ENCODE measurements around the gene P2RY8.
A peak's percentile ranks its signal among the peaks of the same experiment; 100 is the strongest.
"Not testable (repeated sequence)": the region's sequence is repeated elsewhere in the genome, so short reads cannot be mapped to it uniquely, and the experiment has no call there.

P2RY8 gene

DNA sequence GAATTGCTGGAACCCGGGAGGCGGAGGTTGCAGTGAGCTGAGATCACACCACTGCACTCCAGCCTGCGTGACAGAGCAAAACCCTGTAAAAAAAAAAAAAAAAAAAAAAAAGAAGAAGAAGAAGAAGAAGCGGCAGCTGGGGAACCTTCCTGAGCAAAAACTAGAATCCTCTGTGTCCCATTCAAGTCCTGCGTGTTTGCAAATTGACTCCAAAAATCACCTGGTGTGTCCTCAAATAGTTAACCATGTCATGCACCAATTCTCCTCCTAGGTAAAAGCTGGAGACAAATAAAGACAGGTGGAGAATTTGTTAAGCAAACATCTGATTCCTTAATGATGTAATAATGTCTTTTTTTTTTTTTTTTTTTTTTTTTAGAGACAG is 52.4 kb downstream of the P2RY8 start:
- no peak for DNase-seq

DNA sequence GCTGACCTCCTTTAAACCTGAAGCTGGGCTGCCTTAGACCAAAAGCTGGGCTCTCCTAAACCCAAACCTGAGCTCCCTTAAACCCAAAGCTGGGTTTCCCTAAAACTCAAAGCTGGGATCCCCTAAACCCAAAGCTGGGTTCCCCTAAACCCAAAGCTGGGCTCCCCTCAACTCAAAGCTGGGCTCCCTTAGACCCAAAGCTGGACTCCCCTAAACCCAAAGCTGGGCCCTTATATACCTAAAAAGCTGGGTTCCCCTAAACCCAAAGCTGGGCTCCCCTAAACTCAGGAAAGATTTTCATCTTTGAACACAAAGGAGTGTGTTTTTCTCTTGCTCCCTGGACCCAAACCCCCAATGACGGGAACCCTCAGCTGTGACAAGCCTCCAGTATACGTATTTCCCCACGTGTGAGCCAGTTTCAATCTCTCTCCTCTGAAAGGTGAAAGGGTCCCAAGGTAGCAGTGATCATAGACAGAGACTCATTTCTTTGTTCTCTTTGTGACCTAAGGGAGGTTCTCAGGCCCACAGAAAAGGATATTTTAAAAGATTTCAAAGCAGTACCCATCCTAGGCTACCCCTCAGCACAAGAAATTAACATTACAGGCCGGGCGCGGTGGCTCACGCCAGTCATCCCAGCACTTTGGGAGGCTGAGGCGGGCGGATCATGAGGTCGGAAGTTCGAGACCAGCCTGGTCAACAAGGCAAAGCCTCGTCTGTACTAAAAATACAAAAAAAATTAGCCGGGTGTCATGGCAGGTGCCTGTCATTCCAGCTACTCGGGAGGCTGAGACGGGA is 52.9 kb downstream of the P2RY8 start:
- DNase-seq, result no peak

DNA sequence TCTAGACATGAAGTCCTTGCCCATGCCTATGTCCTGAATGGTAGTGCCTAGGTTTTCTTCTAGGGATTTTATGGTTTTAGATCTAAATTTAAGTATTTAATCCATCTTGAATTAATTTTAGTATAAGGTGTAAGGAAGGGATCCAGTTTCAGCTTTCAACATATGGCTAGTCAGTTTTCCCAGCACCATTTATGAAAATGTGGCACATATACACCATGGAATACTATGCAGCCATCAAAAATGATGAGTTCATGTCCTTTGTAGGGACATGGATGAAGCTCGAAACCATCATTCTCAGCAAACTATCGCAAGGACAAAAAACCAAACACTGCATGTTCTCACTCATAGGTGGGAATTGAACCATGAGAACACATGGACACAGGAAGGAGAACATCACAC is 54.5 kb downstream of the P2RY8 start:
- not testable (repeated sequence) for DNase-seq

DNA sequence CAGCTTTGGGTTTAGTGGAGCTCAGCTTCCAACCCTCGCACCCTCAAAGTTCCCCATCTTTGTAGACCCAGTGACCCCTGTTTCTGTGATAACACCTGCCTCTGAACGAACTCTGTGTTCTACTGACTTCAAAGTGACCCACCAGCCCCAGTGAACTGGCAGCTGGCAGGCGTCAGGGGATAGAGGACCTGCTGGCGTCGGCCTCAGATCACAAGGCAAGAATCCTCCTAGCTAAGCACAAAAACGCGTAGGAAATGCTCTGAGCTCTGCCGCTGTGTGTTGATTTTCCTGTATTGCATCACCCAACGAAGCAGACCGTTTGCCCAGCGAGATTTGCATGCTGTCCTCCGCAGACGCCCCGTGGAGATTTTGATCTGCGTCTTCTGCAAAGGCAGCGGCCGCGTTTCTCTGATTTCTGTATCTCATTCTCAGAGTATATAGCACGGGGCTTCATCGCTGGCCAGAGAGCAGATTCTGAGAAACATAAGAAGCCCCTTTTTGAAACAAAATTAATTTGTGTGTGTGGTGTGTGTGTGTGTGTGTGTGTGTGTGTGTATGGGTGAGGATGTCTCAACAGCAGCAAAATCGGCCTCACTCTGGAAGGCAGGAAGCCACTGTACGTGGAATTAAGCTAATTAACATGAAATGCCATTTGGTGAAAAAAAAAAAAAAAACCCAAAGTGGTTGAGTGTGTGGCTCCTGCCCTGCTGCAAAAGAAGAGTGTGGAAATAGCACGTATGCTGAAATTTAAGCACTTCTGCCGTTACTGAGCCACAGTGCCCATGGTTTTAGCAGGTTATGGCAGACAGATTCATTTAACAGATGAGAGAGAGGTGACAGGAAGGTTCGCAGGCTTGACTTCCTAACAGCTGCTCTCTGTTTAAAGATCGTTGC is 55.1 kb downstream of the P2RY8 start:
- DNase-seq, result peak; percentile 14

DNA sequence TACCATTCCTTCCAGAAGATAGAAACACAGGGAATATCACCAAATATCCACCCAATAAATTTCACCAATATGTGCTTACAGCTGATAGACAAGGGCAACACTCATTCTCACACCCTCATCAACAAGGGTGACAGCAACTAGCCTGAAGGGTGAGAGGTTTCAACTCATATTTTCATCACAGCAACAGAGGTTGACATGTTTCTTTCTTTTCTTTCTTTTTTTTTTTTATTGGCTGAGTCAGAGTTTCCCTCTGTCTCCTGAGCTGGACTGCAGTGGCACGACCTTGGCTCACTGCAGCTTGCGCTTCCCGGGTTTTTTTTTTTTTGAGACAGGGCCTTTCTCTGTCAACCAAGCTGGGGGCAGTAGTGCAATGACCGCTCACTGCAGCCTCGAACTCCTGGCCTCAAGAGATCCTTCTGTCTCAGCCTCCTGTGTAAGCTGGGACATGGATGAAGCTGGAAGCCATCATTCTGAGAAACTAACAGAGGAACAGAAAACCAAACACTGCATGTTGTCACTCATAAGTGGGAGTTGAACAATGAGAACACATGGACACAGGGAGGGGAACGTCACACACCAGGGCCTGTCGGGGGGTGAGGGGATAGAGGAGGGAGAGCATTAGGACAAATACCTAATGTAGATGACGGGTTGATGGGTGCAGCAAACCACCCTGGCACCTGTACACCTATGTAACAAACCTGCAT is 56.8 kb downstream of the P2RY8 start:
- DNase-seq, result no peak

DNA sequence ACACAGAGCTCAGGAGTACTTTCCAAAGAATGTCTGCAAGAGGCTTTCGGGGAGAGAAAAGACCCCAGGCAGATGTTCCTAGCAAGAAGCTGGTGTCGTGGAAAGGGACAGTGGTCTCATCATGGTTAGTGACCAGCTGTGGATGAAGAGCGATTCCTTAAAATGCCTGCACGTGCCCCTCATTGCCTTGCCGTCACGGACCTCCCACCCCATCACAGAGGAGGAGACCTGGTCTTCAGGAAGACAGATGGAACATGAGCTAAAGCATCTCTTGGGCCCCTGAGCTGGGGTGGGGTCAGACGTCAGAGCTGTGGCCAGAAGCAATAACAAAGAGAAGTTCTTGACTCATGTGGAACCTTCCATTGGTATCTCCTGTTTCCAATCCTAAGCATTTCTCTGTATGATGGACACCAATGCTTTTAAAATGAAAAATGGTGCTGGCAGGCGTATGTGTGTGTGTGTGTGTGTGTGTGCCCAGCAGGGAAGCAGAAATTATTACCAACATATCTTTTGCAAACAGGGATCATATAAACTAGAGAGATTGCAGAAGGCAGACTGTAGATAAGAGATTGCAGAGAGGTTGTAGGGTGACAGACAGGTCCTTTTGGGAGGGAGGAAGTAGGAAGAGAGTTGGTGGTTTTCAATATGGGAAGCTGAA is 59.1 kb downstream of the P2RY8 start:
- DNase-seq, result no peak

DNA sequence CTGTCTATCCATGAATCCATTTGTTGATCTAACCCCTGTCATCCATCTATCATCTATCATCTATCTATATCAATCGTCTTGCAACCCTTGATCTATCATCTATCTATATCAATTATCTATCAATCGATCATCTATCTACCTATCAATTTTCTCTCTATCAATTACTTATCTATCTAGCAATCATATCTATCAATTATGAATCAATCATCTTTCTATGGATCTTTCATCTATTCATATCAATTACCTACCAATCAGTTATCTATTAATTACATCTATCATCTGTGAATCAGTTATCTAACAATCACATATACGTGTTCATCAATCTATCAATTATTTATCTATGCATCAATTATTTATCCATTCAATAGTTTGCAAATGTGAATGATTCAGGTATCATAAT is 59.8 kb downstream of the P2RY8 start:
- DNase-seq, result no peak

DNA sequence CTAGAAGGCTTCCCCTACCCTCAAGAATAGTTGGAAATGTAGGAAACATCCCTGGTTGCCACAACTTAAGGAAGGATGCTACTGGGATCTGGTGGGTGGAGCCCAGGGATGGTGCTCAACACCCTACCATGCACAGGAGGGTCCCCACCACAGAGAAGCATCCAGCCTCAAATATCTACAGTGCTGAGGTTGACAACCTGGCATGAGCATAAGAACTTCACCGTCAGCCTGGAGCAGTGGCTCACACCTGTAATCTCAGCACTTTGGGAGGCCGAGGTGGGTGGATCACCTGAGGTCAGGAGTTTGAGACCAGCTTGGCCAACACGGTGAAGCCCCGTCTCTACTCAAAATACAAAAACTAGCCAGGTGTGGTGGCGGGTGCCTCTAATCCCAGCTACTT is 60.3 kb downstream of the P2RY8 start:
- no peak for DNase-seq

DNA sequence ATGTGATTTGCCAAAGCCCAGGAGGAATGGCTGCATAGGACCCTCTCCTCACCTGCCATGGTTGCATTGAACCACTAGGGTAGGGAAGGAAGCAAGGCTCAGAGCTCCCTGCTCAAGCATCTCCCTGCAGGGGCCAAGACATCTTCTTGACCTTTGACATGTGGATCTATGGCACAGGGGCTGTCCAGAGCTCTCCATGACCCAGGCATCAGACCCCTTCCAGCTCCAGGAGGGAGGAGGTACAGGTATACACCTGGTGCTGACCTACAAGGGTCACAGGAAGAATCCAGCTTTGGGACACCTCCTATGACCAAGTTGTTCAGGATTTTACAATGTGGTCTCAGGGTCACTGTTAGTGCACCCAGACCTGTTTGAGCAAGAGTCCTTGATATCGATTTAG is 61.1 kb downstream of the P2RY8 start:
- no peak for DNase-seq

DNA sequence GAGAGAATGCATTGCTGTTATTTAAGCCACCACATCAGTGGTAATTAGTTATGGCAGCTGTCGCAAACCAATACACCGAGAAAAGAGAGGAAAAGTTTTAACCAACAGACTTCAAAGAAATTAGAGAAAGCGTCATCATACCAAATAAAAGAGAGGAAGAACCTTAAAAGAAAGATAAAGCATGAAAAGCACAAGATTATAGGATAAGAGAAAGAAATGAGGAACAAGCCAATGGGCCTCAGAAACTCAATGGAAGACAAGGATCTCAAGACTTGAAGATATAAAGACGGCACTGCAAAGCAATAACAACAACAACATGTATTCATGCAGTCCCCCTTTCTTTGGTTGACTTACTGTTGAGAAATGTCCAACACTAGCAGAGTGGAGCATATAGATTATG is 61.5 kb downstream of the P2RY8 start:
- no peak for DNase-seq

DNA sequence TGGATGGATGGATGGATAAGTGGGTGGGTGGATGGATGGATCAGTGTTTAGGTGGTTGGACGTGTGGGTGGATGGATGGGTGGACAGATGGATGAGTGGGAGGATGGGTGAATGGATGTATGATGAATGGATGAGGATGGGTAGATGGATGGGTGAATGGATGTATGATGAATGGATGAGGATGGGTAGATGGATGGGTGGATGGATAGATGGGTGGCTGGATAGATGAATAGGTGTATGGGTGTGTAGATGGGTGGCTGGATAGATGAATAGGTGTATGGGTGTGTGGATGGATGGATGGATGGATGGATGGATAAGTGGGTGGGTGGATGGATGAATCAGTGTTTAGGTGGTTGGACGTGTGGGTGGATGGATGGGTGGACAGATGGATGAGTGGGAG is 62.4 kb downstream of the P2RY8 start:
- not testable (repeated sequence) for DNase-seq

DNA sequence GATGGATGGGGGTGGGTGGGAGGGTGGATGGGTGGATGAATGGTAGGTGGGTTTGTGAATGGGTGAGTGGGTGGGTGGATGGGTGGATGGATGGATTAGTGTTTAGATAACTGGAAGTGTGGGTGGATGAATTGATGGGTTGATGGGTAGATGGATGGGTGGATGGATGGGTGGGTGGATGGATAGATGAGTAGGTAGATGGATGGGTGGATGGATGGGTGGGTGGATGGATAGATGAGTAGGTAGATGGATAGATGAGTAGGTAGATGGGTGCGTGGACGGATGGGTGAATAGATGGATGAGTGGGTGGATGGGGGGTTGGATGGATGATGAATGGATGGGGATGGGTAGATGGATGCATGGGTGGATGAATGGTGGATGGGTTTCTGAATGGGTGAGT is 64.0 kb downstream of the P2RY8 start:
- no peak for DNase-seq

DNA sequence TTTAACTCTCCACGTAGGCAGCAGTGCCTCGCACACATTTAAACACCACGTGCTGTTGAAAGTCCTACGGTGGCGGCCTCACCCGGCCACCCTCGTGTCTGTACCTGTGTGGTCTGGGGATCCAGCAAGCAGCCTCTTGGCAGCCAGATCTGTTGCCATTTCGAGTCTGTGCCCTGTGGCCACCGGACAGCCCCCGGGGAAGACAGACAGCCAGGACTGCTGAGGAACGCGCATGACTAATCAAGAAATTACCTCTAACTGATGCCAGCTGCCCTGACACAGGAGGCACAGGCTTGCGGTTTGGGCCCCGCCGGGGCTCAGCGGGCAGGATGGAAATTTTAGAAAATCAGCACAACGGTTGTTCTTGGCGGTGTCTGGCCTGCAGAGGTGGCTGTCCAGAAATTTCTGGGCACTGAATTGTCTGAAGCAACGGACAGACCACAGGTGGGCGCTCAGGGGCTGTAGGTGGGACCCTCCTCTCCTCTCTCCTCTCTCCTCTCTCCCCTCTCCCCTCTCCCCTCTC is 68.7 kb downstream of the P2RY8 start:
- DNase-seq, result no peak

DNA sequence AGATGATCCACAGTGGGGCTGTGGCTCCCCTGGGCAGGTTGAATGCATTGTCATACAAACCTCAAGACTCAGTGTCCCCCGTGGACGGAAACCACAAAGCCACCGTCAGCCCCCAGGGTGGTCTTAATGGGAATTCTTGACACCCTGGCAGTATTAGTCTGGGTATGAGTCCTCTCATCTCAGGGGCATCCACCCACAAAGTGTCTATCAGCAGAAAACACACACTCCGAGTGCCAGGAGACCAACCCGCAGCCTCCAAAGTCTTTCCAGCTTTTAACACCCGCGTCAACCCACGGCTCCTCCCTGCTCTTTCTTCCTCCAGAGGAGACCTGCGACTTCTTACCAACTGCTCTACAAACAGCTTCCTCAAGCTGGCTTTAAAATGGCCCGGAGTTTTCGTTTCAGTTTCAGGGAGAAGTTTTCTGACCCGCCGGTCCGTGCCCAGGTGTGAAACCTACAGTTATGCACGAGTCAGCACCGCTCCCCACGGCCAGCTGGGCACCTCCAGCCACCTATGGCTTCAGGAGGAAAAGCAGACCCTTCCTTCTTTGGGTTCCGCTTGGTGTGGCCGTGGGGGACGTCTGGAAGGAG is 69.9 kb downstream of the P2RY8 start:
- no peak for DNase-seq

DNA sequence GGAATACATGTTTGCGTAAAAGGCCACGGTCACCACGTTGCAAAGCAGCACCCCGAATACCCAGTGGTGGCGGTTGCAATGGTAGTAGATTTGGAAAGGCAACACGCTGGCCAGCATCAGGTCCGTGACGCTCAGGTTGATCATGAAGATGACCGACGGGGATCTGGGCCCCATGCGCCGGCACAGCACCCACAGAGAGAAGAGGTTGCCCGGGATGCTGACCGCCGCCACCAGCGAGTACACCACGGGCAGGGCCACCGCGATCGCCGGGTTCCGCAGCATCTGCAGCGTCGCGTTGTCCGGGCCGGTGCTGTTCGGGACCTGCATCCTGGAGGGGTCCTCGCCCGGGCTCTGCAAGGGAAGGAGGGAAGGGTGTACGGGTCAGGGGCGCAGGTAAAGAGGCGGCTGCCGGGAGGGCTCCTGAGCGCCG is 70.7 kb downstream of the P2RY8 start:
- no peak for DNase-seq

DNA sequence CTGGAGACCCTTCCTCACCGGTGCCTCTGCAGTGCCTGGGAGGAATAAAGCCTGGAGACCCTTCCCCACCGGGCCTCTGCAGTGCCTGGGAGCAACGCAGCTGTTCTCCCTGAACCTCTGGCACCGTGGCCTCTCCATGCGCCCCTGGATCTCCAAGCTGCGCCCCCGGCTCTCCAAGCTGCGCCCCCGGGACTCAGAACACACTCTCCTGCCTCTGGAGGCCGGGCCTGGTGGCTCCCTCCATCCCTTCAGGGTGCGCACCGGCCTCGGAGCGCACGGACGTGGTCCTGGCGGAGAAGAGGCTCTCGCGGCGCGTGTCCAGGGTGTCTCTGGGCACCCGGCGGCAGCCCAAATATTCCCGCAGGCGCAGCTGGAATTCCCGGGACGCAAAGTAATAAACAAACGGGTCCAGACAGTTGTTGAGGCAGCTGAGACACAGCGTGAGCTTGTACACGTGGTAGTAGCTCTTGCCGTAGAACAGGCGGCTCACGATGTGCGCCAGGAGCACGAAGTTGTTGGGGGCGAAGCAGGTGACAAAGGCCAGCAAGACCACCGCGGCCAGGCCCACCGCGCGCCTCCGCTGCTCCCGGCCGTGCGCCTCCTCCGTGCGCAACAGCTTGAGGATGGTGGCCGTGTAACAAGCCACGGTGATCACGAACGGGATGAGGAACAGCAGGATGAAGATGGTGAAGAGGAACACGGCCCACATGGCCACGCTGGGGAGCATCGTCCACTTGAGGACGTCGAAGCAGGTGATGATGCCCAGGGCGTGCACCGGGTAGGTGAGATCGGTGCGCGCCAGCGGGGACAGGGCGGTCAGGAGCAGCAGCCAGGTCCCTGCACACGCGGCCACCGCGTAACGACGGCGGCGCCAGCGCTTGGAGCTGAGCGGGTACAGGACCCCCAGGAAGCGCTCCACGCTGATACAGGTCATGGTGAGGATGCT is 71.4 kb downstream of the P2RY8 start:
- no peak for DNase-seq

DNA sequence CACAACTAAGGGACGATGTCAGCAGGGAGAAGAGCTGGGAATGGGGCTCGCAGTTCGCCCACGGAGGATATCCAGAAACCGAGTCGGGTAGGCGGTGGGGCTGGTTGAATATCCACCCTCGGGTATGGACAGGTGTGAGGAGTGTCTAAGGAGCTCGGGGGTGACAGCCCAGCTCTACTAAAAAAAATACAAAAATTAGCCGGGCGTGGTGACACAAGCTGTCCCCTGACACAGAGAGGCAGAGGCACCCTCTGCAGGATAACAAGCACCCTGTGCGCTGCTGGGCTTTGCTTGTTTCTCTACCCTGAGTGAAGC is 72.1 kb downstream of the P2RY8 start:
- DNase-seq, result no peak

DNA sequence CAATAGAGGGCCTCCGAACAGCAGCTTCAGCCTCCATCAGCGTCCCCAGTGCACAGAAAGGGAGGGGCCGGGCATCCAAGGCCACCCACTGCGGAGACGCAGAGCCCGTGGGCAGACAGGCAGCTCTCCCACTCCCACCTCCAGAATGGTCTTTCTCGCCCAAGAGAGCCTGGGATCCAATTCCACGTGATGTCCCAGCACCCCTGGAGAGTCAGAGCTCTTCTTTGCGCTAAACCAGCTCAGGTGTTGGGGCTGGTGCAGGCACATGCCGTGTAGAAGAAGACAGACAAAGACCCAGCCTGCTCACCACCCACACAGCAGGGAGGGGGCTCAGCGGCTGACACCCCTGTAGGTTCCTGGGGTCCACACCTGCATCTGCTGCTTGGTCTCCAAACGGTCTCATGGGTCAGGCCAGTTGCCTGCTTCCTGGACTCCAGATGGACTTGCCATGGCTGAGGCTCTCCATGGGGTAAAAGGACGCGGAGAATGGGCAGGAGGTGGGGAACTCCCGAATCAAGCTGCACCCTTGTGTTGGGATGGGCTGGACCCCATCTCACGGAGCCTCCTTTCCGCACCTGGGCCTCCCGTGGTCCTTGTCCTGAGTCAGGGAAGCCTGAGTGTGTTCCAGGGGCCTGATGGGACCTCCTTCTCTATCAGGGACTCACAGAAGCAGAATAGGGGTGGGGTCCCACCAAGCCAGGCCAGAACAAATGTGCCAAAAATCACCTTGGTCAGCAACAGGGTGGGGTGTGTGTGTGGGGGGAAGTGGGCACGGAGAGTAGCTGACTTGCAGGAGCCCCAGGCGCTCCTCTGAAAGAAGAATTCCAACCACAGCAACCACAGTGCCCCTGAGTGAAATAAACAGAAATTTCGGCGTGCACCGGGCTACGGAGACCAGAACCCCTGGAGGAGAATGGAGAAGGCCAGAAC is 72.7 kb downstream of the P2RY8 start:
- DNase-seq, result no peak

DNA sequence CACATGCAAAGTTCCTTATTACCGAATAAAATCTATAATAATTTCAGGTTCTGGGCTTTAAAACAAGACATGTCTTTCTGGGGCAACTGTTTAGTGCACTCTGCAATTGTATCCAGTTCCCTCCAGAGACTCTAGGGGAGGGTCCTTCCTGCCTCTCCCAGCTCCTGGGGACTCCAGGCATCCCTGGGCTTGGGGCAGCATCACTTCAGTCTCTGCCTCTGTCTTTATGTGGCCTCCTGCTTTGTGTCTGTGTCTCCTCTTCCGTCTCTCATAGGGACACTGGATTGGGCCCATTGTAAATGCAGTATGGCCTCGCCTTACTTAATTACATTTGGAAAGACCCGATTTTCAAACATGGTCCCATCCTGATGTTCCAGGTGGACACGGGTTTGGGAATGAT is 73.4 kb downstream of the P2RY8 start:
- DNase-seq, result no peak

DNA sequence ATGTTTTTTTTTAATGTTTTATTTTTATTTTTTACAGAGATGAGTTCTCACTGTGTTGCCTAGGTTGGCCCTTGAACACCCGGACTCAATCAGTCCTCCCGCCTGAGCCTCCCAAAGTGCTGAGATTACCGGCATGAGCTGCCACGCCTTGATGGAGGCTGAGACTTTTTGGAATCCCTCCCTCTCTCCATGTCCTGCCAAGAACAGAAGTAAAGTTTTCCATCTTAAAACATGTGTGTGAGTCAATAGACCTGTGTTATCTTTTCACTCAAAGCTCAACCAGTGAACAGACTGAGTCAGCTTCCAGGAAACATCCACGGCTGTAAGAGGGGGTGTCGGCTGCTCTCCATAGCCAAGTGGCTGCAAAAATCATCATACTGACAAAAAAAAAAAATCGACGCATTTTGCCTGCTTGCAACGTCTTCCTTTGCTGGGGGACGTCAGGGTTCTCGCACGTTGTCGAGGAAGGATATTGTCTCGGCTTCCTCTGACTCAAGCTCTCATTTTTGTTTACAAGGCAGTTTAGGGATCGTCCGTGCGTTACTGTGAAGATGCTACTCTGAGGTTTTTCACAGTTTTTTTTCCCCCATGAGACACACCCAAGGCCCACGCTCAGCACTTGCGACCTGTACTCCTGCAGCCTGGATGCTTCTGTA is 74.3 kb downstream of the P2RY8 start:
- DNase-seq, result peak; percentile 11

Measured in HCEC 1CT (cell line).